RCC 7860 (cell line): ENCODE data around the gene PLEKHO1.
A peak's percentile ranks its signal among the peaks of the same experiment; 100 is the strongest.

Source experiments
- DNase-seq: peaks from one replicate; pipeline ENCODE4 v3.0.0-alpha.2; 2015; ENCODE audit warnings: low spot score
- FAIRE-seq: peaks from 2 replicates; lab custom pipeline; 2012; peaks lifted over from hg19 to GRCh38; lab: Jason Lieb, UNC

The PLEKHO1 gene

GRCh38 chr1:150150133-150151021 is 661 bp downstream of the PLEKHO1 start:
- DNase-seq (no peak), FAIRE-seq (no peak)

- DNase-seq (no peak), FAIRE-seq (no peak)
These were observed 1.8 kb downstream of the PLEKHO1 start for GRCh38 chr1:150151291-150152181.

GRCh38 chr1:150152182-150152536 is 2.4 kb downstream of the PLEKHO1 start:
- FAIRE-seq (no peak), DNase-seq (no peak)

GRCh38 chr1:150152772-150153456 is 3.2 kb downstream of the PLEKHO1 start:
- peak; percentile 37 for DNase-seq
- no peak for FAIRE-seq

GRCh38 chr1:150154143-150154542 is 4.4 kb downstream of the PLEKHO1 start:
- no peak for FAIRE-seq
- no peak for DNase-seq

- FAIRE-seq (no peak), DNase-seq (no peak)
These were observed 5.8 kb downstream of the PLEKHO1 start for GRCh38 chr1:150155413-150156071.

- FAIRE-seq (no peak), DNase-seq (no peak)
These were observed 7.3 kb downstream of the PLEKHO1 start for GRCh38 chr1:150156868-150157603.

GRCh38 chr1:150159550-150159949 is 9.8 kb downstream of the PLEKHO1 start:
- FAIRE-seq (no peak), DNase-seq (no peak)

GRCh38 chr1:150160964-150161621 is 11.4 kb downstream of the PLEKHO1 start:
- no peak for FAIRE-seq
- no peak for DNase-seq

GRCh38 chr1:150161747-150162581 is 12.2 kb downstream of the PLEKHO1 start:
- DNase-seq (no peak), FAIRE-seq (no peak)

GRCh38 chr1:150162582-150162861 is 12.8 kb downstream of the PLEKHO1 start:
- DNase-seq (no peak), FAIRE-seq (no peak)

GRCh38 chr1:150162862-150163706 is 13.4 kb downstream of the PLEKHO1 start:
- peak; percentile 83 for DNase-seq
- no peak for FAIRE-seq

- FAIRE-seq = no peak
- no peak for DNase-seq
These were observed 14.5 kb downstream of the PLEKHO1 start for GRCh38 chr1:150164224-150164623.

- FAIRE-seq = no peak
- DNase-seq = no peak
These were observed 15.1 kb downstream of the PLEKHO1 start for GRCh38 chr1:150164779-150165178.

GRCh38 chr1:150165622-150166612 is 16.2 kb downstream of the PLEKHO1 start:
- FAIRE-seq (no peak), DNase-seq (peak; percentile 20)

GRCh38 chr1:150168960-150169601 is 19.4 kb downstream of the PLEKHO1 start:
- FAIRE-seq (no peak), DNase-seq (peak; percentile 43)
